ENCODE results near the gene ZNF746.
"Not testable (repeated sequence)": the region's sequence is repeated elsewhere in the genome, so short reads cannot be mapped to it uniquely, and the experiment has no call there.

Gene ZNF746
- 58.0 to 69.0 (median 61.2) reads per million in 4 experiments for total RNA-seq

- peak; percentile 58 for DNase-seq
These were observed at the start of gene ZNF746 for GRCh38 chr7:149497467-149498261. TSS of gene ZNF746 (minus strand) at chr7:149497809. CDS start at chr7:149497536, 273 bp downstream.

DNA sequence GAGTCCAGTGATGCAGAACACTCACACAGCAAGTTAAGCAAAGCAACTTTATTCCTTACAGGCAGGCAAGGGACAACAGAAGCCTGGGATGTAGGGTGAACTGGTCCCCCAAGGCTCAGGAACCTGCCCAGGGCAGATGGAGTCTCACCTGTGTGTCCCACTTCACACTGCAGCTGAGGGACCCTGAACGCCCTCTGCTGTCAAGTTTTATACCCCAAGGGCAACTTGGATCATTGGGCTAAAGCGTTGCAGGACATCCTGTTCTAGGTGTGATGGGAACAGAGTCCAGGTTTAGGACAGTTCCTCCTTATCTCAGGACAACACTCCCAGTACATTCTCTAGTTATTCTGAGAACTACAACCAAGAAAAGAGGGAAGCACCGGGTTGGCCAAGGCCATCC is 49.5 kb upstream of the ZNF746 start:
- no peak for DNase-seq

DNA sequence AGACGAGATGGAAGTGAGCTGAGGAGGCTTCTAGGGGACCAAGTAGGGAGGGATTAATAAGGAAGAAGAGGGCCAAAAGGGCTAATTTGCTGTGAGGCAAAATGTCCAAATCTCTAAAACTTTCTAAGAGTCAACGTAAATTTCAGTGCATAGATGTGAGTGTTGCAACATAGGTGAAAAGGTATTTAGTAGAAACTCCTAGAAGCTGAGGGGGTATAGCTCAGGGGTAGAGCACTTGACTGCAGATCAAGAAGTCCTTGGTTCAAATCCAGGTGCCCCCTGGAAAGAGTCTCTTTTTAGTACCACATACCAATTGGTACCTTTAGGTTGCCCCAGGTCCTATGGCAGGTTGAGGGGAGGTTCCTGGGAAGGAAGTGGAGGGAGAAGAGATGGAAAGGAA is 48.7 kb upstream of the ZNF746 start:
- no peak for DNase-seq

- DNase-seq, result no peak
These were observed 46.4 kb upstream of the ZNF746 start for GRCh38 chr7:149544028-149544427.

- DNase-seq, result no peak
These were observed 35.0 kb upstream of the ZNF746 start for GRCh38 chr7:149532654-149533053.

- no peak for DNase-seq
These were observed 31.6 kb upstream of the ZNF746 start for GRCh38 chr7:149529136-149529718.

DNA sequence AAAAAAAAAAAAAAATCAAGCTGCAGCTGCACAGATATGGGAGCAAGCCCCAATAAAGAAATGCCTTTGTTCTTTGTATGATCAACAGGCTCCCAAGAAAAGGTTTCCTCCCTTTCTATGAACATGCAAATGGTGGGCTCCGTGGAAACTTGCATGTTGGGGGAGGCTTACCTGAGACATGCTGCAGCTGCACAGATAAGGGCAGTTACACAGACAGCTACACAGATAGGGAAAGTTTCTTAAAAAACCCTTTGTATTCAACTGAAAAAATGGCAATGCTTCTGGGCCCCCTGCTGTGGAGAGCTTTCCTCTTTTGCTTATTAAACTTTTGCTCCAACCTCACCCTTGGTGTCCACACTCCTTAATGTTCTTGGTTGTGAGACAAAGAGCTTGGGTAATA is 29.8 kb upstream of the ZNF746 start:
- no peak for DNase-seq

GRCh38 chr7:149525280-149525679 is 27.7 kb upstream of the ZNF746 start:
- DNase-seq, result no peak

DNA sequence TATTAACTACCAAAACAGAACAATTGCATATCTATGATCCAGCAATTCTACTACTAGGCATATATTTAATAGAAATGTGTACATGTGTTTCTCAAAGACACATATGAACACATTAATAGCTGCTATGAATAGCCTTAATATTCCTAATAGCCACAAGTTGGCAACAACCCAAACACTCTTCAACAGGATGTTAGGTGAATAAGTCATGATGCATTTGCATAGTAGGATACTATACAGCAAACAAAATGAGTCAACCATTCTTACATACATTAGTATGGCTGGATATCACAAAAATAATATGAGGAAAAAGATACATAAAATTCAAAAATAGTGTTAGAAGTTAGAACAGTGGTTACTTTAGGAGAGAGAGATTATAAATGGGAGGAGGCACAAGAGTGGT is 26.8 kb upstream of the ZNF746 start:
- no peak for DNase-seq

DNA sequence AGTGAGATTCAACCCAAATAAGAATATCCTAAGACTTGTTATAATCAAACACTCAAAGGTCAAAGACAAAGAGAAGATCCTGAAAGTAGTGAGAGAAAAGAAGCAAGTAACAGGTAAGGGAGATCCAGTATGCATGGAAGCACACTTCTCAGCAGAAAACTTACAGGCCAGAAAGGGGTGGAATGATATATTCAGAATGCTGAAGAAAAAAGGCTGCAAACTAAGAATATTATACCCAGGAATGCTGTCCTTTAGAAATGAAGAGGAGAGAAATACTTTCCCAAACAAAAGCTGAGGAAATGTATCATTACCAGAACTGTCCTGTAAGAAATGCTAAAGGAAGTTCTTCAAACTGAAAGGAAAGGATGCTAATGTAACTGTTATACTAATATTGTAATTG is 12.6 kb upstream of the ZNF746 start:
- DNase-seq, result no peak

GRCh38 chr7:149509774-149510173 is 12.2 kb upstream of the ZNF746 start:
- DNase-seq, result no peak

DNA sequence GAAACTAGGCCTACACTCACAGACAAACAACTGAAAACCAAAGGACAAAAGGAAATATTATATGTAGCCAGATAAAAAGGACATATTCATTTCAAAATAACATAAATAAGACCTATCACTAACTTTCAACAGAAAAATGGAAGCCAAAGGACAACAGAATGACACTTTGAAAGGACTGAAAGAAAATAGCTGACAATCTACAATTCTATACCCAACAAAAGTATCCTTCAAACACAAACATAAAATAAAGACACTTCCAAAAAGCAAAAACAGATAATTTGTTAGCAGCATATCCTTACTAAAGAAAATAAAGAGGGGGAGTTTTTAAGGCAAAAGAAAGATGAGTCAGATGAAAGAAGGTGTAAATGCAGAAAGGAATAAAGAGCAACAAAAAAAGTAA is 7.9 kb upstream of the ZNF746 start:
- DNase-seq, result no peak

DNA sequence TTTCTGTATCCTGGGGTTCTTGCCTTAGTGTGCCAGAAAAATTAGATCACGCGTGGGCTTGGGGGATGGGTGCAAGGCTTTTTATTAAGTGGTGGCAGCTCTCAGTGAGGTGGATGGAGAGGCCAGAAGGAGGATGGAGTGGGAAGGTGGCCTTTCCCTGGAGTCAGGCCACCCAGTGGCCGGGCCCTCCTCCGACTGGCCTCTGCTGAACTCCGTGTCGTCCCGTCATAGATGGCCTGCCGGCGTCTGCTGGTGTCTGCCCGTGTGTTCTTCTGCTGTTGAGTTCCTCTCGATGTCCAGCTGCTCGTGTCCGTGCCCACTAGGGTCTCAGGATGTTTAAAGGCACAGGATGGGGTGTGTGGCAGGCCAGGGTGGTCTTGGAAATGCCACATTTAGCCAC is 4.0 kb upstream of the ZNF746 start:
- no peak for DNase-seq

DNA sequence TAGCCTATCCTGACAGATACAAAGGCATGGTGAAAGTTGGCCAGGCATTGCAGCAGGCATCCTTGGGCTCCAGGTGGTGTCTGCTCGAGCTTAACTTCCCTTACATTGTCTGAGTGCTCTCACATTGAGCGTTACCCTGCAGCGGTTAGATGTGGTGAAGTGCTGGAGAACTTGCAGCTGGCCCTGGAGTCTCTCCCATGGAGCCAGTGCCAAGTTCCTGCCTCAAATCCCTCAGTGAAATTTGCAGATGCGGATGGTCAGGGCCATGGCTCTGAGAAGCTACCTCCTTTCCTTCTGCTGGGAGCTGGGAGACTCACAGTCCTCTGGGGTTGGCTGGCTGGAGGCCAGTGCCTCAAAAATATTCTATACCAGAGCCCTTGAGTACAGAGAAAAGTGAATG is 3.3 kb upstream of the ZNF746 start:
- no peak for DNase-seq

DNA sequence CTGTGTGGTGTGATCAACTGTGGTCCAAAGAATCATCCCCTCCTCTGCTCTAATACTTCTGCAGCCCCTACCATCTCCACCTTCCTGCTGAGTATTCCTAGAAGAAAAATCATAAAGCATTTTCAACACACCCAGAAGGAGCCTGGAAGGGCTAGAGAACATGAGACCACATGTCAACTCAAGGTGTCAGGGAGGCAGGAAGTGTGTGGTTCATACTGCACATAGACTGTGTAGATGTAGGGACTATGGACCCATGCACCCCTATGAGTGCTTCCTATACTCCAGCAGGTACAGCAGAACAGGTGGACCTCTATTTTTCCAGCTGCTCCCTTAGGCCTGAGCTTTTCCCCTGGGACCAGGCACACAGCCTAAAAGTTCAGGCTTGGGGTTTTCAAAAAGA is 2.6 kb upstream of the ZNF746 start:
- no peak for DNase-seq

- no peak for DNase-seq
These were observed 1.2 kb upstream of the ZNF746 start for GRCh38 chr7:149498811-149499210.

DNA sequence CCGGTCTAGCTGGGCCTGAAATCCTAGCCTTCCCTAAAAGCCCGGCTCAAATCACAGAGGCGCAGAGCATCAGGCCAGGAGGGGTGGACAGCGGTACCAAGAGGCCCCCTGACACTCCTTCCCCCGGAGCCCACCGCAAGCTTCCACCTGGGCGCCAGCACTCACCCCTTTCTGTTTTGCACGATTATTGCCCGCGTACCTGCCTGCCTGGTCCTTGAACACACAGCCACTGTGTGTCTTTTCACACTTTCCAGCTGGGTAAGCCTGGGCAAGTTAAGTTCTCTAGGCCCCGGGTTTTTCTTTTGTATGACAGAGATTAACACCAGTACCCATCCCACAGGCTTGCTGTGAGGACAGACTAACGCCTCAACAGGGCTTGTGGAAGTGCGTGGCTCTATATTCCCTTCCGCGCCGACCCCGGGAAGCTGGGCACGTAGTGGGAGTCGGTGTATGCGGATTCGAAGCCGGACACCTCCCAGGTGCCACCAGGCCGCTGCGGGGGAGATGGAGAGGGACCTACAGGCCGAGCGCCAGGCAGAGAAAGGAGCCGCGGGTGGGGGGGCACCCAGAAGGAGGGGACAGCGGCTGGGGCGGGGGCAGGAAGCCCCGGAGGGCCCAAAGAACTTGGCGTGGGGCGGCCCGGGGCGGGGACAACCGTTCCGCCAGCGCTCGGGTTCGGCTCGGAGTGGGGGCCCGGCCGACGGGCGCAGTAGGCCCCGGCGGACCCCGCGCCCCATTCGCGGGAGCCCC is 792 bp downstream of the ZNF746 start:
- DNase-seq, result peak; percentile 41

DNA sequence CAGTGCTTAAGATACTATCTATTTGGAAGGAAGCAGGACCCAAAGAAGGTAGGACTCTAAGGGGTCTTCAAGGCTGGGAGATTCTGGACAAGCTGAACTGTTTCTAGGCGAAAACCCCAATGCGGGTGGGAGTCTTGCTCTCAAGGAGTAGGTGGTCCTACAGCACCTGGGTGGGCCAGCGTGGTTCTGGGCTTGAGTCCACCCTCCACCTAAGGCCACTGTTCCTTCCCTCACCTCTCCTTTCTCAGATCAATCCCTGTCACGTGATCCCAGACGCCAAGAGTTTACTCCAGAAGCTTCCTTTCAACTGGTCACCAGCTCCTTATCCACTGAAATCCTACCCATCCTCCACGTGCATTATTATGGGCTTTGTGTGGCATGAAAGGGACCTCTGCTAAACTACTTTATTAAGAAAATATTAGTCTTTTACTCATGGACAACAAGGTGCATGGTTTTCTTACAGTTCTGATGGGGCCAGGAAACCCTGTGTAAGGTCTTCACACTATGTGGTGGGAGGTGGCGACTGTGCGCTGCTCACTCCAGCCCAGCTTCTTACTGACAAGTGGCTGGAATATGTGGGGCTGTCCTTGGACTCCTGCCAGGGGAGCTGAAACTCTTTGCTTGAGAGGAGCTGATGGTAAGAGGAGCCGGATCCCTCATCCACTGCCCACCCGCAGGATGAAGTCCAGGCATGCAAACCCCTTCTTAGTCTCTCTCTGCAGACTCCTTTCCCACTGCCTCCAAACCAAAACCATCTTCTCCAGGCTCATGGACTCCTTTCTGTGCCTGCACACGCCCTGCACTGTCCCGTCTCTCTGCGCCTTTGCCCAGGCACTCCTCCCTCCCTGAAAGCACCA is 1.6 kb downstream of the ZNF746 start:
- DNase-seq, result no peak

- no peak for DNase-seq
These were observed 2.8 kb downstream of the ZNF746 start for GRCh38 chr7:149494738-149495368.

GRCh38 chr7:149493975-149494374 is 3.6 kb downstream of the ZNF746 start:
- DNase-seq, result not testable (repeated sequence)

- DNase-seq, result no peak
These were observed 4.2 kb downstream of the ZNF746 start for GRCh38 chr7:149493366-149493765.

- DNase-seq, result no peak
These were observed 7.4 kb downstream of the ZNF746 start for GRCh38 chr7:149490083-149490760.
